Mesenchymal stem cell (in vitro differentiated cells and primary cell): ENCODE data around the gene PCLAF.
"Not testable (repeated sequence)": the region's sequence is repeated elsewhere in the genome, so short reads cannot be mapped to it uniquely, and the experiment has no call there.

ENCODE experiments used
- DNase-seq: peaks from one replicate; pipeline ENCODE4 v3.0.0-alpha.2; 2013
- H2AFZ ChIP-seq: one replicate; pipeline ENCODE4 v1.6.1; 2013; ENCODE audit warnings: low read depth, mild to moderate bottlenecking, control low read depth, inconsistent platforms, low read length, moderate library complexity
- H2AK5ac ChIP-seq: 2 replicates; pipeline ENCODE4 v1.6.1; 2013; ENCODE audit warnings: low read length, moderate library complexity, mild to moderate bottlenecking, inconsistent platforms; ENCODE audit not compliant: severe bottlenecking
- H2BK120ac ChIP-seq: one replicate; pipeline ENCODE4 v1.6.1; 2013; ENCODE audit warnings: low read depth, mild to moderate bottlenecking, inconsistent platforms, low read length, moderate library complexity
- H2BK12ac ChIP-seq, 2 experiments: one replicate each; pipeline ENCODE4 v1.6.1; 2013; ENCODE audit warnings: inconsistent platforms in 2 of 2, low read length in 2 of 2, mild to moderate bottlenecking in 2 of 2, moderate library complexity in 2 of 2, control low read depth in 1 of 2
- H2BK15ac ChIP-seq: one replicate; pipeline ENCODE4 v1.6.1; 2013; ENCODE audit warnings: mild to moderate bottlenecking, low read depth, inconsistent platforms; ENCODE audit not compliant: poor library complexity, severe bottlenecking
- H2BK5ac ChIP-seq: 2 replicates; pipeline ENCODE4 v1.6.1; 2013; ENCODE audit warnings: low read depth, mild to moderate bottlenecking, low read length, control low read depth, inconsistent platforms; ENCODE audit not compliant: poor library complexity, severe bottlenecking
- H3K14ac ChIP-seq, 2 experiments: one replicate each; pipeline ENCODE4 v1.6.1; 2013; ENCODE audit warnings: inconsistent platforms in 2 of 2, low read length in 2 of 2, control low read depth in 1 of 2, mild to moderate bottlenecking in 1 of 2, moderate library complexity in 1 of 2
- H3K18ac ChIP-seq, 2 experiments: one replicate each; pipeline ENCODE4 v1.6.1; 2013; ENCODE audit warnings: inconsistent platforms in 2 of 2, low read length in 2 of 2, control low read depth in 1 of 2, low read depth in 1 of 2, mild to moderate bottlenecking in 1 of 2
- H3K23ac ChIP-seq, 2 experiments: one replicate each; pipeline ENCODE4 v1.6.1; 2013; ENCODE audit warnings: inconsistent platforms in 2 of 2, low read length in 2 of 2, mild to moderate bottlenecking in 2 of 2, moderate library complexity in 2 of 2, control low read depth in 1 of 2
- H3K27ac ChIP-seq: 2 replicates; pipeline ENCODE4 v1.5.1; 2013; ENCODE audit warnings: mild to moderate bottlenecking, moderate library complexity, low read length, control low read depth, inconsistent platforms; ENCODE audit not compliant: poor library complexity, severe bottlenecking
- H3K27me3 ChIP-seq, 2 experiments: 2 replicates each; pipeline versions ENCODE4 v1.6.1 to v1.7.0; 2013; ENCODE audit warnings: low read length in 2 of 2, mild to moderate bottlenecking in 2 of 2, moderate library complexity in 2 of 2, control low read depth in 1 of 2, inconsistent platforms in 1 of 2; ENCODE audit not compliant: control insufficient read depth in 1 of 2, insufficient read depth in 1 of 2
- H3K36me3 ChIP-seq, 2 experiments: 2 replicates each; pipeline versions ENCODE4 v1.6.1 to v1.7.0; 2013; ENCODE audit warnings: low read length in 2 of 2, control low read depth in 1 of 2, inconsistent platforms in 1 of 2, low read depth in 1 of 2, mild to moderate bottlenecking in 1 of 2; ENCODE audit not compliant: insufficient read depth in 2 of 2, control insufficient read depth in 1 of 2
- H3K4ac ChIP-seq, 2 experiments: one replicate each; pipeline ENCODE4 v1.6.1; 2013; ENCODE audit warnings: inconsistent platforms in 2 of 2, low read length in 2 of 2, mild to moderate bottlenecking in 2 of 2, moderate library complexity in 2 of 2, control low read depth in 1 of 2, low read depth in 1 of 2
- H3K4me1 ChIP-seq: 2 replicates; pipeline ENCODE4 v1.6.1; 2013; ENCODE audit warnings: low read depth, low read length, control low read depth; ENCODE audit not compliant: control insufficient read depth, insufficient read depth
- H3K4me2 ChIP-seq: 2 replicates; pipeline ENCODE4 v1.6.1; 2013; ENCODE audit warnings: low read length, mild to moderate bottlenecking, inconsistent platforms; ENCODE audit not compliant: poor library complexity, severe bottlenecking
- H3K4me3 ChIP-seq, 2 experiments: 2 replicates each; pipeline versions ENCODE4 v1.5.1 to v1.7.0; 2013; ENCODE audit warnings: low read length in 2 of 2, mild to moderate bottlenecking in 2 of 2, control low read depth in 1 of 2, low read depth in 1 of 2; ENCODE audit not compliant: insufficient read depth in 1 of 2
- H3K79me1 ChIP-seq: replicated peaks from 2 replicates; pipeline ENCODE4 v1.6.1; 2013; ENCODE audit warnings: mild to moderate bottlenecking, control low read depth, low read length, inconsistent platforms; ENCODE audit not compliant: poor library complexity, severe bottlenecking
- H3K9ac ChIP-seq: 2 replicates; pipeline ENCODE4 v1.7.0; 2013; ENCODE audit warnings: mild to moderate bottlenecking, low read length, moderate library complexity
- H3K9me3 ChIP-seq: 2 replicates; pipeline ENCODE4 v1.7.0; 2013; ENCODE audit warnings: mild to moderate bottlenecking, low read length; ENCODE audit not compliant: control insufficient read depth
- H4K8ac ChIP-seq: one replicate; pipeline ENCODE4 v1.6.1; 2013; ENCODE audit warnings: inconsistent platforms, mild to moderate bottlenecking, low read length, moderate library complexity
- H4K91ac ChIP-seq: one replicate; pipeline ENCODE4 v1.6.1; 2013; ENCODE audit warnings: mild to moderate bottlenecking, low read length, inconsistent platforms
- WGBS: methylation state at CpG from one replicate; pipeline ENCODE4 v1.1.7; 2013; ENCODE audit warnings: mixed read lengths; 5-methylcytosine and 5-hydroxymethylcytosine counted together

The PCLAF gene

DNA sequence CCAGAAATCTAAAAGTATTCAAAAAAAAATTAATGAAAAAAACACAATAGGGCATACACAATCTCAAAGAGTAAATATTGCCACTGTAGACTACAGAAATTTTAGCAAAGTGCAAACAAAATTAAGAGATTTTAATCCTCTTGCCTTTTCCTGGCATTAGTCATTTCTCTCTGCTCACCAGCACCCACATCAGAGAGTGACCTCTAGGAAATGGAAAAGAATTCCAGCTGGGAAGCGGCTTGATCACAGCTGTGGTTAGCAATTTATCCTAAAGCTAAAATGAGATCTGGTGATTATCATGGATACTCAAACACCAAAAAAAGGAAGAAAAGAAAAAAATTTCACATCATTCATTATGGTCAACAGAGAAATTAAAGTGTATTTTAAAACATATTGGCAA lies 32.8 kb downstream of the PCLAF start:
- no peaks in the 10 kb centered on the region for H3K27me3 ChIP-seq
- WGBS, result no CpG with 5 or more reads among the region's 1 CpG

GRCh38 chr15:64346242-64346641 lies 35.0 kb downstream of the PCLAF start:
- H3K4me1 ChIP-seq, H3K27ac ChIP-seq, H3K23ac ChIP-seq, H3K9me3 ChIP-seq, DNase-seq, H2BK120ac ChIP-seq, H3K4me3 ChIP-seq, H2BK5ac ChIP-seq, H3K27me3 ChIP-seq, H2BK12ac ChIP-seq, H3K4ac ChIP-seq, H3K14ac ChIP-seq, H2AFZ ChIP-seq, H3K18ac ChIP-seq, H2BK15ac ChIP-seq, H2AK5ac ChIP-seq, H3K4me2 ChIP-seq, H4K91ac ChIP-seq, H3K9ac ChIP-seq, H4K8ac ChIP-seq: not testable (repeated sequence)
- Histone ChIP-seq H3K79me1 (peaks cover 14% of the 10 kb centered on the region), H3K36me3 (peaks cover 2 to 27% of the 10 kb centered on the region in 2 experiments)
- 97% methylated on average over 4 of the region's 6 CpGs for WGBS

More for the DNA sequence above, 32.8 kb downstream of the PCLAF start:
- Histone ChIP-seq H3K9me3 (no peaks in the 10 kb centered on the region), H2AK5ac (no peak overlapping the region), H3K4ac (no peak overlapping the region), H4K8ac (no peak overlapping the region), H2AFZ (no peak overlapping the region), H3K4me1 (peaks cover 3% of the 10 kb centered on the region), H2BK15ac (no peak overlapping the region), H3K4me2 (no peak overlapping the region), H3K23ac (no peak overlapping the region), H2BK120ac (no peak overlapping the region), H3K4me3 (no peak overlapping the region), H2BK5ac (no peak overlapping the region), H3K9ac (no peak overlapping the region), H3K14ac (no peak overlapping the region), H3K18ac (no peak overlapping the region), H2BK12ac (no peak overlapping the region), H3K36me3 (peaks cover 0 to 15% of the 10 kb centered on the region in 2 experiments), H3K79me1 (peaks cover 9% of the 10 kb centered on the region), H3K27ac (no peak overlapping the region), H4K91ac (no peak overlapping the region)
- DNase-seq, result peak; percentile 24

GRCh38 chr15:64344651-64345294 lies 36.5 kb downstream of the PCLAF start:
- H3K23ac ChIP-seq, result no peak overlapping the region
- no peak overlapping the region for H4K91ac ChIP-seq
- H3K27ac ChIP-seq, result no peak overlapping the region
- H4K8ac ChIP-seq, result no peak overlapping the region
- no peak overlapping the region for H3K14ac ChIP-seq
- DNase-seq, result peak; percentile 60
- no peak overlapping the region for H2BK120ac ChIP-seq
- H3K9me3 ChIP-seq, result no peaks in the 10 kb centered on the region
- no peak overlapping the region for H2AFZ ChIP-seq
- no peak overlapping the region for H3K4me2 ChIP-seq
- H2BK15ac ChIP-seq, result no peak overlapping the region
- H3K4me3 ChIP-seq, result peak overlapping the region in 1 of 2 experiments; percentile 54
- no peak overlapping the region for H3K18ac ChIP-seq
- no peak overlapping the region for H2BK5ac ChIP-seq
- no peak overlapping the region for H2BK12ac ChIP-seq
- no peak overlapping the region for H2AK5ac ChIP-seq
- H3K4ac ChIP-seq, result no peak overlapping the region
- no peaks in the 10 kb centered on the region for H3K27me3 ChIP-seq
- H3K4me1 ChIP-seq, result no peaks in the 10 kb centered on the region
- H3K79me1 ChIP-seq, result peaks cover 18% of the 10 kb centered on the region
- peak overlapping the region; percentile 58 for H3K9ac ChIP-seq
- peaks cover 6 to 36% of the 10 kb centered on the region in 2 experiments for H3K36me3 ChIP-seq

- Histone ChIP-seq H2BK5ac (no peak overlapping the region), H3K9ac (peak overlapping the region; percentile 60), H3K36me3 (peaks cover 6 to 36% of the 10 kb centered on the region in 2 experiments), H2AK5ac (no peak overlapping the region), H3K4me2 (no peak overlapping the region), H3K4me3 (peak overlapping the region in 1 of 2 experiments; percentile 54), H3K4ac (no peak overlapping the region), H3K14ac (no peak overlapping the region), H4K8ac (no peak overlapping the region), H2BK120ac (no peak overlapping the region), H3K79me1 (peaks cover 18% of the 10 kb centered on the region), H3K4me1 (no peaks in the 10 kb centered on the region), H3K23ac (no peak overlapping the region), H4K91ac (no peak overlapping the region), H3K27me3 (no peaks in the 10 kb centered on the region), H2AFZ (no peak overlapping the region), H3K27ac (no peak overlapping the region), H2BK12ac (no peak overlapping the region), H3K18ac (no peak overlapping the region), H3K9me3 (no peaks in the 10 kb centered on the region), H2BK15ac (no peak overlapping the region)
- no peak for DNase-seq
- WGBS, result 100% methylated on average over 1 of the region's 2 CpGs
Measured at GRCh38 chr15:64343841-64344240, 37.4 kb downstream of the PCLAF start.
